Stimulated activated naive B cell treated with anti-CD40 and anti-IgM and Interleukin-4, amounts not matched to agents 10 μg/mL and 1 μg/mL and 100 μg/mL, for 72 hours (primary cell): ENCODE results near the gene C20orf96.
"Not testable (repeated sequence)": the region's sequence is repeated elsewhere in the genome, so short reads cannot be mapped to it uniquely, and the experiment has no call there.

Source experiments
- ATAC-seq, 2 donors: fragments of 150-1000 bp; cut with Tn5 transposase; replicated peaks; 2 replicates each; pipeline ENCODE4 v1.10.0; 2021; ENCODE audit warnings: moderate library complexity in 1 of 2
- DNase-seq: peaks from one replicate; pipeline ENCODE4 v3.0.0; 2021
- H3K27ac Mint-ChIP-seq: one replicate; pipeline ENCODE4 v1.8.0; 2022; ENCODE audit warnings: mild to moderate bottlenecking, mixed read lengths
- H3K27me3 Mint-ChIP-seq, 2 donors: one replicate each; pipeline ENCODE4 v1.8.0; 2022; ENCODE audit warnings: mixed read lengths in 2 of 2
- H3K36me3 Mint-ChIP-seq, 2 donors: one replicate each; pipeline ENCODE4 v1.8.0; 2022; ENCODE audit warnings: mixed read lengths in 2 of 2, mild to moderate bottlenecking in 1 of 2
- H3K4me1 Mint-ChIP-seq, 2 donors: one replicate each; pipeline ENCODE4 v1.8.0; 2022; ENCODE audit warnings: mixed read lengths in 2 of 2, mild to moderate bottlenecking in 1 of 2
- H3K4me3 Mint-ChIP-seq, 2 donors: one replicate each; pipeline ENCODE4 v1.8.0; 2022; ENCODE audit warnings: mild to moderate bottlenecking in 2 of 2, mixed read lengths in 2 of 2, moderate library complexity in 1 of 2
- H3K9me3 Mint-ChIP-seq, 2 donors: one replicate each; pipeline ENCODE4 v1.8.0; 2022; ENCODE audit warnings: mixed read lengths in 2 of 2, mild to moderate bottlenecking in 1 of 2

C20orf96 gene

GRCh38 chr20:258963-259362 is 31.6 kb downstream of the C20orf96 start:
- DNase-seq (no peak), ATAC-seq (no peak)
- H3K27me3 Mint-ChIP-seq = peaks cover 11 to 18% of the 10 kb centered on the region in 2 donors
- H3K27ac Mint-ChIP-seq = no peak overlapping the region
- no peaks in the 10 kb centered on the region for H3K36me3 Mint-ChIP-seq
- no peak overlapping the region for H3K4me3 Mint-ChIP-seq
- H3K9me3 Mint-ChIP-seq = no peaks in the 10 kb centered on the region
- H3K4me1 Mint-ChIP-seq = peaks cover 0 to 1% of the 10 kb centered on the region in 2 donors

- peaks cover 11 to 20% of the 10 kb centered on the region in 2 donors for H3K27me3 Mint-ChIP-seq
- no peak overlapping the region for H3K4me3 Mint-ChIP-seq
- DNase-seq = no peak
- H3K4me1 Mint-ChIP-seq = peaks cover 0 to 1% of the 10 kb centered on the region in 2 donors
- no peak for ATAC-seq
- no peak overlapping the region for H3K27ac Mint-ChIP-seq
- no peaks in the 10 kb centered on the region for H3K36me3 Mint-ChIP-seq
- H3K9me3 Mint-ChIP-seq = no peaks in the 10 kb centered on the region
These were observed 32.2 kb downstream of the C20orf96 start for GRCh38 chr20:258269-258858.

- Mint-ChIP-seq H3K4me1 (peaks cover 0 to 1% of the 10 kb centered on the region in 2 donors), H3K36me3 (no peaks in the 10 kb centered on the region), H3K9me3 (no peaks in the 10 kb centered on the region), H3K27ac (no peak within 1 kb of the TSS), H3K27me3 (peaks cover 11 to 21% of the 10 kb centered on the region in 2 donors), H3K4me3 (no peak within 1 kb of the TSS)
- no peak for ATAC-seq
- DNase-seq = no peak
These were observed 33.1 kb downstream of the C20orf96 start, which contains the start of gene DEFB132 for GRCh38 chr20:257419-257818. Gene DEFB132 (plus strand): TSS chr20:257724. CDS start chr20:257779, 55 bp downstream.

GRCh38 chr20:253447-253846 is 37.1 kb downstream of the C20orf96 start:
- ATAC-seq = not testable (repeated sequence)

GRCh38 chr20:252801-253200 is 37.7 kb downstream of the C20orf96 start:
- no peak overlapping the region for H3K27ac Mint-ChIP-seq
- H3K4me3 Mint-ChIP-seq = no peak overlapping the region
- no peaks in the 10 kb centered on the region for H3K36me3 Mint-ChIP-seq
- ATAC-seq (no peak), DNase-seq (no peak)
- no peaks in the 10 kb centered on the region for H3K9me3 Mint-ChIP-seq
- H3K27me3 Mint-ChIP-seq = peaks cover 0 to 11% of the 10 kb centered on the region in 2 donors
- H3K4me1 Mint-ChIP-seq = no peaks in the 10 kb centered on the region

More at GRCh38 chr20:253447-253846, 37.1 kb downstream of the C20orf96 start:
- not testable (repeated sequence) for H3K4me3 Mint-ChIP-seq, H3K27ac Mint-ChIP-seq, DNase-seq, H3K4me1 Mint-ChIP-seq, H3K9me3 Mint-ChIP-seq, H3K36me3 Mint-ChIP-seq
- peaks cover 0 to 14% of the 10 kb centered on the region in 2 donors for H3K27me3 Mint-ChIP-seq

- Mint-ChIP-seq H3K27me3 (peaks cover 0 to 7% of the 10 kb centered on the region in 2 donors), H3K9me3 (no peaks in the 10 kb centered on the region), H3K4me3 (no peak overlapping the region), H3K27ac (no peak overlapping the region), H3K36me3 (no peaks in the 10 kb centered on the region), H3K4me1 (no peaks in the 10 kb centered on the region)
- DNase-seq (no peak), ATAC-seq (no peak)
These were observed 39.2 kb downstream of the C20orf96 start for GRCh38 chr20:251354-251753.

GRCh38 chr20:242905-243304 is 47.6 kb downstream of the C20orf96 start:
- Mint-ChIP-seq H3K36me3 (no peaks in the 10 kb centered on the region), H3K4me1 (peaks cover 0 to 2% of the 10 kb centered on the region in 2 donors), H3K4me3 (no peak overlapping the region), H3K27ac (no peak overlapping the region), H3K27me3 (peaks cover 0 to 3% of the 10 kb centered on the region in 2 donors), H3K9me3 (no peaks in the 10 kb centered on the region)
- ATAC-seq (no peak), DNase-seq (no peak)

GRCh38 chr20:237929-238328 is 52.6 kb downstream of the C20orf96 start:
- Mint-ChIP-seq H3K9me3 (no peaks in the 10 kb centered on the region), H3K4me3 (peak overlapping the region; percentile 64 to 76), H3K36me3 (no peaks in the 10 kb centered on the region), H3K4me1 (peaks cover 6 to 16% of the 10 kb centered on the region in 2 donors), H3K27me3 (peaks cover 0 to 3% of the 10 kb centered on the region in 2 donors), H3K27ac (peak overlapping the region; percentile 87)
- ATAC-seq = peak; percentile 83 to 89
- DNase-seq = no peak

- Mint-ChIP-seq H3K36me3 (no peaks in the 10 kb centered on the region), H3K4me3 (peak overlapping the region; percentile 64 to 76), H3K9me3 (no peaks in the 10 kb centered on the region), H3K27me3 (peaks cover 0 to 3% of the 10 kb centered on the region in 2 donors), H3K27ac (peak overlapping the region; percentile 87), H3K4me1 (peaks cover 5 to 16% of the 10 kb centered on the region in 2 donors)
- peak; percentile 93 to 95 for ATAC-seq
- DNase-seq = peak; percentile 18
These were observed 53.1 kb downstream of the C20orf96 start for GRCh38 chr20:237489-237888.

- Mint-ChIP-seq H3K4me1 (peaks cover 5 to 16% of the 10 kb centered on the region in 2 donors), H3K27me3 (no peaks in the 10 kb centered on the region), H3K36me3 (no peaks in the 10 kb centered on the region), H3K27ac (no peak overlapping the region), H3K9me3 (no peaks in the 10 kb centered on the region), H3K4me3 (no peak overlapping the region)
- no peak for ATAC-seq
- DNase-seq = no peak
These were observed 54.7 kb downstream of the C20orf96 start for GRCh38 chr20:235891-236290.

GRCh38 chr20:227439-228105 is 63.0 kb downstream of the C20orf96 start:
- H3K9me3 Mint-ChIP-seq = peaks cover 0 to 3% of the 10 kb centered on the region in 2 donors
- ATAC-seq = peak; percentile 65 to 86
- H3K4me1 Mint-ChIP-seq = peaks cover 18 to 23% of the 10 kb centered on the region in 2 donors
- H3K4me3 Mint-ChIP-seq = no peak overlapping the region
- peaks cover 4 to 9% of the 10 kb centered on the region in 2 donors for H3K27me3 Mint-ChIP-seq
- H3K36me3 Mint-ChIP-seq = no peaks in the 10 kb centered on the region
- H3K27ac Mint-ChIP-seq = peak overlapping the region; percentile 83
- no peak for DNase-seq

- H3K36me3 Mint-ChIP-seq = no peaks in the 10 kb centered on the region
- peaks cover 0 to 3% of the 10 kb centered on the region in 2 donors for H3K9me3 Mint-ChIP-seq
- no peak for DNase-seq
- H3K27ac Mint-ChIP-seq = peak within 1 kb of the TSS; percentile 83
- H3K27me3 Mint-ChIP-seq = peaks cover 6 to 10% of the 10 kb centered on the region in 2 donors
- H3K4me3 Mint-ChIP-seq = no peak within 1 kb of the TSS
- no peak for ATAC-seq
- H3K4me1 Mint-ChIP-seq = peaks cover 18 to 23% of the 10 kb centered on the region in 2 donors
These were observed 63.6 kb downstream of the C20orf96 start, which contains the start of gene DEFB129 for GRCh38 chr20:226958-227357. Gene DEFB129 (plus strand): TSS chr20:227258. CDS start chr20:227289, 31 bp downstream.

- not testable (repeated sequence) for H3K4me3 Mint-ChIP-seq, H3K36me3 Mint-ChIP-seq, ATAC-seq, H3K9me3 Mint-ChIP-seq, H3K27ac Mint-ChIP-seq, DNase-seq
- Mint-ChIP-seq H3K4me1 (peaks cover 18 to 23% of the 10 kb centered on the region in 2 donors), H3K27me3 (peaks cover 8 to 13% of the 10 kb centered on the region in 2 donors)
These were observed 64.7 kb downstream of the C20orf96 start for GRCh38 chr20:225879-226278.

- no peak for DNase-seq
- peaks cover 34 to 41% of the 10 kb centered on the region in 2 donors for H3K27me3 Mint-ChIP-seq
- H3K4me1 Mint-ChIP-seq = peaks cover 0 to under 1% of the 10 kb centered on the region in 2 donors
- no peaks in the 10 kb centered on the region for H3K36me3 Mint-ChIP-seq
- H3K9me3 Mint-ChIP-seq = peaks cover 0 to 3% of the 10 kb centered on the region in 2 donors
- no peak overlapping the region for H3K4me3 Mint-ChIP-seq
- no peak overlapping the region for H3K27ac Mint-ChIP-seq
- no peak for ATAC-seq
These were observed 69.2 kb downstream of the C20orf96 start for GRCh38 chr20:221258-221830.
